GM21717 (cell line): Measurements from ENCODE around the gene C13orf46.
"Not testable (repeated sequence)": the region's sequence is repeated elsewhere in the genome, so short reads cannot be mapped to it uniquely, and the experiment has no call there.

ENCODE experiments used
- ATAC-seq: cut with Tn5 transposase; IDR thresholded peaks from one replicate; pipeline ENCODE4 v1.9.1; 2021; ENCODE audit warnings: mild to moderate bottlenecking, moderate library complexity; ENCODE audit not compliant: unreplicated experiment

C13orf46 gene

DNA sequence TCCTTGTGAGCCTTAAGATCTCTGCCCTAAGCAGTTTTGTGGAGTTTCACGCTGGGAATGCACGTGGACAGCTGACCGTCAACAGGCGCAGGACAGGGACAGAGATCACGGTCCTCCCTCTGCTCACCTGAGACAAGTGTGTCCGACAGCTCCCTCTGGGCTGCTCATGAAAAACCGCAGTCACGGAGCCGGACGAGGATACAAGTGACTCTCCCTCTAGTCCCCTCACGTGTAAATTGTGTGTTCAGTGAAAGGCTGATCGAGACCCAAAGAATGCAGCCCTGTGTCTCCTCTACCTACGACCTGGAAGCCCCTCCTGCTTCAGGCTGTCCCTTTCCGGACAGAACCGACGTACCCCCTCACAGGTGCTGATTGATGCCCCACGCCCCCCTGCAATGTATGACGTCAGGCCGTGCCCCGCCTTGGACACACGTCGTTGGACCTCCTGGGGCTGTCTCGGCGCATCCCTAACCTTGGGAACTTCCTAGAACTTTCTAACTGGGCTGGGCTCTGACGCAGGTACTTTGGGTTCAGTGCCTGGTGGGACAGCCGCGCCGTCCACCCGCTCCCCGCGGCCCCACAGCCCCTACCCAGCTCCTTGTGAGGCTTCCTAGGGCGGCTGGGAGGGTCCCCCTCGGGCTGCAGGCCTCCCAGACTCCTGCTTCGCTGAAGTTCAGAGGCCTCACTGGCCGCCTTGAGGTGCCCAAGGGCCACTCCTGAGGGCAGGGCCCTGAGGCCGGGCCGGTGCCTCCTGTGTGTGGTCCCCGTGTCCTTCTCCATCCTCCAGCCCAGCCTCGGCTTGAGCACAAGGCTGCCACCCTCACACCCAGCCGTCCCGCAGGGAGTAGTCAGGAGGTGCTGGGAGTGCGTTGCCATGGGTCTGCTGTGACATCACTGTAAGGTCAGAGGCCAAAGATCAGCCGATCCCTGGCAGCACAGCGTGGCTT, at the start of gene C13orf46:
Gene C13orf46, minus strand, starts transcription at position 859 of the 947 bp plus-strand sequence. Its CDS starts 79 bp downstream, at position 780.
- ATAC-seq = no peak

DNA sequence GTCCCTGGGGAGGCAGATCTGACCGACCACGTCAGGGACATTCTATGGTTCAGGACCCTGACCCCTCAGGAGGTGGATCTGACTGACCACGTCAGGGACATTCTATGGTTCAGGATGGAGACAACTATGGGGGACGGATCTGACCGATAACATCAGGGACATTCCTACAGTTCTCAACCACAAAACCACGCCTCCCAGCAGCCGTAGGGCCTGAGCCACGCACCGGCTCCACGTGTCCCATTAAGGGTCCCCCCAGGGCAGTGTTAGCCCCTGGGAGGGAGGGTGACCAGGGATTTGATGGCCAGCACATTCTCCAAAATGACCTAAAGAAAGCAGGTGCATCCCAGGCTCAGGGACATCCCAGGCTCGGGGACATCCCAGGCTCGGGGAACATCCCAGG, 49.0 kb upstream of the C13orf46 start:
- no peak for ATAC-seq

GRCh38 chr13:114022309-114022669, 48.4 kb upstream of the C13orf46 start:
- no peak for ATAC-seq

DNA sequence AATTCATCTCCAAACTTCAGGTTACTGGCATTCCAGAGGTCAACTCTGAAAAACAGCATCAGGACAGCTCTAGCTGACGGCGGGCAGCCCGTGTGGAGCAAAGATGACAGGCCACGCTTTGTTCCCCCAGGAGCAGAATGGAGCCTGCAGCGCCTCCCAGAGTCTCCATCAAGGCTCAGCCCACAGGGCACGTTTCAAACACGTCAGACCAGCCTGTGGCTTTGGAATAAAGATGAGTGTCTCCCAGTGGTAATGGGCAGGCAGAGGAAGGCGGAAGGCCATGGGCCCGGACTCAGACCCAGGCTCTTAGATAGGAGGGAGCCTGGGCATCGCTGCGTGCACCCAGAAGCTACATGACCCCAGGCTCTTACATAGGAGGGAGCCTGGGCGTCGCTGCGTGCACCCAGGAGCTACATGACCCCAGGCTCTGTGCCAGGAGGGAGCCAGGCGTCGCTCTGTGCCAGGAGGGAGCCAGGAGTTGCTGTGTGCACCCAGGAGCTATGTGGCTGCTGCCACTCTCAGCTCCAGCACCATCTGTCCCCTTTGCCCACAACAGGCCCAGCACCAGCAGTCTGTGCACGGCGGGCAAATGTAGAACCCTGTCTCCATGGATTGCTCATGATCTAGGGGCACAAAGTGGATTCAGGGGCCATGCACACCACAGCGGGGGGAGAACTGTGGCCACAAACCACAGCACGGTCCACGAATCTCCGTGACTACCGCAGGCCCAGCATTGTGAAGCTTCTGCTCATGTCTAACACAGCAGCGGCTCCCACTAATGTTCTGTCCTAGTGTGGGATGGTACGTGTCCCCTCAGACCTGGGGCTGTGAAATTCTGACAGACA, 47.8 kb upstream of the C13orf46 start:
- ATAC-seq = no peak

DNA sequence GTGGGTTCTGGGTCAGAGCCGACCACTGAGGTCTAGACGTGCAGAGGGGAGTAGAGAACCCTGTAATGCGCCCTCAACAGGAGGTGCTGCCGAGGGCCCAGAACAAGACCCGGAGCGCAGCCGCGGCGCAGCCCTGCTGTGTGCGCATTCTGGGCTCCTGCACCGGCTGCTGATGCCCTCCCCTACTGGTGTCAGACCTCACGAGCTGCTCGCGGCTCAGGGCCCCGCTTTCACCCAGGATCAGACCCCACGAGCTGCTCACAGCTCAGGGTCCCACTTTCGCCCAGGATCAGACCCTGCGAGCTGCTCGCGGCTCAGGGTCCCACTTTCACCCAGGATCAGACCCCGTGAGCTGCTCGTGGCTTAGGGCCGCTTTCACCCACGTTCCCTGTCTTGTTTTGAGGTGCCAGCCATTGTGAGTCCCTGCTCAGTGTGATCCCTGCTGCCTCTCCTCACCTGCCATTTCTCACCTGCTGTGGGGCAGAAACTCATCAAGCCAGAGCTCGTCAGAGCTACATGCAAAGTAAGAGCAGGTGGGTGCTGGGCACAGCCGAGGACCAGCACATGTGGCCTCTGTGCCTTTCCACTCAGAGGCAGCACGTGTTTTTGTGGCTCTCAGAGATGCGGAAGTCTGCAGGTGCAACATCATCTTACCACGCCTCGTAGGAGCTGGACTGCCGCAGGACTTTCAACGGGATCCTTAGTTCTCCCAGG, 47.0 kb upstream of the C13orf46 start:
- no peak for ATAC-seq

DNA sequence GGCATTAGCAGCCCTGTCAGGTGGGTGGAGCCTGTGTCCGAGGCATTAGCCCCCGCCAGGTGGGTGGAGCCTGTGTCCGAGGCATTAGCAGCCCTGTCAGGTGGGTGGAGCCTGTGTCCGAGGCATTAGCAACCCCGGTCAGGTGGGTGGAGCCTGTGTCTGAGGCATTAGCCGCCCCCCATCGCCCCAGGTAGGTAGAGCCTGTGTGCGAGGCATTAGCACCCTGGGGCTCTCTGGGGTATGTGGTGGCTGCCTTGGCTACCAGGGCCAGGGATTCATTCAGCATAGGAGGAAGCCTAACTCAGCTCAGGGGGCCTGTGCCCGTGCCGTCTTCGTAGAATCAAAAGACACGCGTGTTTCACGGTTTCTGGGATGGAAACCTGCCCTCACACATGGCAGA, 46.3 kb upstream of the C13orf46 start:
- not testable (repeated sequence) for ATAC-seq

GRCh38 chr13:114019367-114019766, 45.5 kb upstream of the C13orf46 start:
- no peak for ATAC-seq

DNA sequence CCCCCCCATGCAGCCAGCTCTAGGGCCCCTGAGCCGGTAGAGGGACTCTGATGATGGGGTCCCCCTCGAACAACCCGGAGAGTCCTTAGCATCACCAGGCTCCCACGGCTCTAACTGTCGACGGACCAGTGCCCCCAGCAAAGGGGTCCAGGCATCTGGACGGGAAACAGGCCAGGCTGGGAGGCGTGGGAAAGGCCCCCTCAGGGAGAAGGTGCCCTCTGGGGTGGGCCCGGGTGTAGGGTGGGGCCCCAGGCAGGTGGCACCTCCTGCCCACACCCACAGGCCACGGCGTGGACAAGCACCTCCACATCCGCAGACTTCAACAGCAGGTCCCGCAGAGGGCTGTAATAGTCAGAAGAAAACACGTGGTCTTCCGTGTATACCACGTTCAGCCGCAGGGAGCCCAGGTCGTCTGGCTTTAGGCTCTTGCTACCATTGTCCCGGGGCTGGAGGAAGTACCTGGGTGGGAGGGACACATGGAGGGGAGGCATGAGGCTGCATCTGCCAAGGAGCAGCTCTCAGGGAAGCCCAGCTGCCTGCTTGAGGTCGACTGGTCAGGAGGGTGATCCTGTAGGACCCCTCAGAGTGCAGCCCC, 44.7 kb upstream of the C13orf46 start:
- no peak for ATAC-seq

DNA sequence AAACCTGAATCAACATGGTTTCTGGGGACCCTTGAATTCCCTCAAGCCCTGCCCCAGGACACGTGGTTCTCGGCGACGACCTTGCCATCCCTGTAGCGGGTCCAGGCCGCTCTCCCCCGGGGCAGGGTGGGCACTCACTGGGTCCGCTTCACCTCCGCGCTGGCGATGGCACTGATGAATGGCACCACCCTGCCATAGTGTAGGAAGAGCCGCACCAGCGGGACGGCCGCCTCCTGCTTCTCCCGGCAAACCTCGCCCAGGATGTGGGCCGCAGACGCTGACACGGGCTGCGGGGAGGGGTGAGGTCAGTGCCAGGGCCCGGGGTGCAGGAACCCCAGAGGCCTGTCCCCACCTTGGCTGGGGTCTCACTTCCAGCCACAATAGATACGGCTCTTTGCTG, 44.1 kb upstream of the C13orf46 start:
- ATAC-seq = no peak

- ATAC-seq = no peak
Measured at GRCh38 chr13:114017028-114017630, 43.3 kb upstream of the C13orf46 start.

- no peak for ATAC-seq
Measured at GRCh38 chr13:114016321-114017027, 42.6 kb upstream of the C13orf46 start.

GRCh38 chr13:114015969-114016295, 42.1 kb upstream of the C13orf46 start:
- ATAC-seq = no peak

DNA sequence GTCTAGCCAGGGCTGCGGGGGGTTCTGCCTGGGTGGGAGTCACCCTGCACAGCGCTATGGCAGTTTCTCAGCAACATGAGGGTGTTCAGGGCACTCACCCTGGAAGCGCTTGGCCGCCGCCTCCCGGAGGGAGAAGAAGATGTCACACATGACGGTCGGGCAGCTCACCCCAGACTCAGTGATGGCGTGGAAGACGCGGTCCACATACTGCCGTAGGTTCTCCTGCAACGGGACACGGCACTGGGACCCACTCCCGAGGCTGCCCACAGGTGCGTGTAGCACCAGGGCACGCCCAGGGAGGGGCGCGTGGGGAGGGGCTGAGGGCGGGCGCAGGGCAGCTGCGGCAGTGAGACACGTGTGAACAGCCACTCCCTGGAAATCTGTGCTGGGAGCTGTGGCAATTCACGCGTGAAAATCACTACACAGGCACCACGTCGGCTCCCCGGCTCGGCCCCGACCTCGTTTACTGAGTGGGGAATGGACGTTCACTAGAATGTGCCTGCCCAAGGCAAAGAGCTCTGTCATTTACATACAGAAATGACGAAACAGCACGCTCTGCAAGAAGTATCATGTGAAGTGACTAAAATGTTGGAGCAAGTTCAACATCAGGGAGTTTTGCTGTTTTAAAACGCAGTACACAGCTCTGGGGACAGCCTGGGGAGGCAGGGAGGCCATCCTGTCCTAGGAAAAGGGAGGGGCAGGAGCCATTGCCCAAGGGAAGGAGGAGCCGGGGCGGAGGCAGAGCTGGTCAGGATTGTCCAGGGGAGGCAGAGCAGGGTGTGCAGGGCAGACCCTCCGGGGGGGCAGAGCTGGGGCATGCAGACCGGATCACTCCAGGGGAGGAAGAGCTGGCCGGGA, 41.5 kb upstream of the C13orf46 start:
- no peak for ATAC-seq

DNA sequence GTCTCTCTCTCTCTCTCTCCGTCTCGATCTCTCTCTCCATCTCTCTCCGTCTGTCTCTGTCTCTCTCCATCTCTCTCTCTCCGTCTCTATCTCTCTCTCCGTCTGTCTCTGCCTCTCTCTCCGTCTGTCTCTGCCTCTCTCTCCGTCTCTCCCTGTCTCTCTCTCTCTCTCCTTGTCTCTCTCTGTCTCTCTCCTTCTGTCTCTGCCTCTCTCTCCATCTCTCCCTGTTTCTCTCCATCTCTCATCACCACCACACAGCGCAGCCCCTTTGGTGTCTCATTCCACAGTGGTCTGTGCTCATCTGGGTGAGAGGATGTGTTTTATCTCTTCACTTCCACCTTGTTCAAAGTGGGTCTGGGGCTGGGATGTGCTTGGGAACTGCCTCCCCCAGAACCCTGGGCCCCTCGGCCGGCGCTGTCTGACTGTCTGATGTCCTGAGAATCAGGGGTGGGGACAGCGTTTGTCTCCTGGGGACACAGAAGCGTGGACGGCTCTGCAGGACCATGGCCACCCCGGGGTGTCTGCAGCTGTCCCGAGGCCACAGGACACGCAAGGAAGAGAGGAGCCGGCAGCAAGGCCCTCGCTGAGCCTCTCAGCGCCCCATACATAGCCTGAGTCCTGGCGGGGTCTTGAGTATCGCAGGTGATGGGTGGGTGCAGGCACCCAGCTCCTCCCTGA, 40.2 kb upstream of the C13orf46 start:
- ATAC-seq = no peak

DNA sequence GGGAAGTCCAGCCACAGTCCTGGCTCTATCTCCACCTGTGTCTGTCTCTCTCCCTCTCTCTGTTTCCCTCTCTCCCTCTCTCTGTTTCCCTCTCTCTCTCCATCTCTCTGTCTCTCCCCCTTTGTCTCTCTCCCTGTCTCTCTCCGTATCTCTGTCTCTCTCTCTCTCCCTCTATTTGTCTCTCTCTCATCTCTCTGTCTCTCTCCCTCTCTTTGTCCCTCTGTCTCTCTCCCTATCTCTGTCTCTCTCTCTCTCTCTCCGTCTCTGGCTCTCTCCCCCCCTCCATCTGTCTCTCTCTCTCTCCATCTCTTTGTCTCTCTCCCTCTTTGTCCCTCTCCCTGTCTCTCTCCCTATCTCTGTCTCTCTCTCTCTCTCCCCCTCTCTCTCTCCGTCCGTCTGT, 39.5 kb upstream of the C13orf46 start:
- ATAC-seq = no peak

DNA sequence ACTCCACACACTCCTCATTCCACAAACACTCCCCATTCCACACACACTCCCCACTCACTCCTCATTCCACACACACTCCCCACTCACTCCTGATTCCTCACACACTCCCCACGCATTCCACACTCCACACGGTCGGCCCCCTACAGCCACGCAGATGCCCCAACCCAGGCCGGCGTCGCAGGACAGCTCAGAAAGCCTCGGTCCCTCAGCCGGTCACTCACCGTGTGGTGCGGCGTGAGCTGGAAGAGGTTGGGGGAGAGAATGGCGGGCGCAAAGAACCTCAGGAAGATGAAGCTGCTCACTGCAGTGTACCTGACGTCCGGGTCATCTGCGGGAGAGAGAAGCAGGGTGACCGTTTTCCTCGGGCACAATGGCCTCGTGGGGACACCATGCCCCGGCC, 39.0 kb upstream of the C13orf46 start:
- no peak for ATAC-seq

DNA sequence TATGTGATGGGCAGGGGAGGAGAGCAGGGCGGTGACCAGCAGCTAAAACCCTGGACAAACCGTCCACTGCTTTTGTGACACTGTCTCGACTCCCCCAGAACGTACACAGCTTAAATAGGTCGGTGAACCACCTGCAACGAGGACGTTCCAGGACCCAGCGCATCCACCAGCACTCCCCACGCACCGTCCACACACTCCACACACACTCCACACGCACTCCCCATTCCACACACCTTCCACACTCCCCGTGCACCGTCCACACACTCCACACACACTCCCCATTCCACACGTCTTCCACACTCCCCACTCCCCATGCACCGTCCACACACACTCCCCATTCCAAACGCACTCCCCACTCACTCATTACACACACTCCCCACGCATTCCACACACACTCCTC, 38.3 kb upstream of the C13orf46 start:
- no peak for ATAC-seq

- no peak for ATAC-seq
Measured at GRCh38 chr13:114011226-114011625, 37.4 kb upstream of the C13orf46 start.
